GM12801 (cell line): ENCODE results near the gene PAQR7.

ENCODE experiments used
- CTCF ChIP-seq: IDR thresholded peaks from one replicate; pipeline ENCODE4 v1.5.1; 2011; ENCODE audit warnings: control low read depth; ENCODE audit not compliant: insufficient read length; ENCODE audit errors: extremely low read depth

The PAQR7 gene

GRCh38 chr1:25889470-25889869, 14.0 kb upstream of the PAQR7 start:
- TF ChIP-seq CTCF: no peak

- TF ChIP-seq CTCF: no peak
Observed at GRCh38 chr1:25888426-25888987, 13.0 kb upstream of the PAQR7 start.

DNA sequence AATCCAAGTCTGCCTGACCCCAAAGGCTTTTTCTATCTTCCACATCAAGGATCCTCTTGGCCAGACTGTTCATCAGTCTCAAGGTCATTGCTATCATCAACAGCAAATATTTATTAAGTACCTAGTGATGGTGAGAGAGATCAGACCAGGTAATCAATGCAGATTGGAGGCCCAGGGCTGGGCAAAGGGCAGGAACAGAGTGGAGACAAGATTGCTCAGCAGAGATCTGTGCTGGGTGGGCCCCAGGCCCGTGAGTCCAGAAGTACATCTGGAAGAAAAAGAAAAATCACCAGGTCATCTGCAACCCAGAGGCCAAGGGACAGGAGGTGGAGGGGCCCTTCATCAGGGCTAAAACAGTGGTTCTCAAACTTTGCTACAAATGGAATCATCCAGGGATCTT, 10.1 kb upstream of the PAQR7 start:
- no peak for TF ChIP-seq CTCF

DNA sequence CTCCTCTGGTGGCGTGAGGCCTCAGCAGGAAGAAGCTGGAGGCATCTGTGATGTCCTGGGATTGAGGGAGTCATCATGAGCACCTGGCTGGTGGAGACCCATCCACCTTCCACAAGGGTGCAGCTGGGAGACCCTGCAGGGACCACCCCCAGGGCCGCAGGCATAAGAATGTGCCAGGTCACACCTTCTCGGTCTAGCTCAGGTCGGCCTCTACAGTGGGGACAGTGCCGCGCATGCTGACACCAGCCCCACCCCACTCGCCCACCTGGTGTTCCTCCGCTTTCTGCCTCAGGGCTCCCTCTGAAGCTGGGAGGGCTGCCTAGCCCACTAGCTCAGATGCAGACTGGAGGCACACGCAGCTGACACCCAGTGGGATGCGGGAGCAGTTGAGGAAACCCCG, 5.8 kb upstream of the PAQR7 start:
- no peak for TF ChIP-seq CTCF

- TF ChIP-seq CTCF: no peak
Observed at GRCh38 chr1:25880518-25880917, 5.0 kb upstream of the PAQR7 start.

DNA sequence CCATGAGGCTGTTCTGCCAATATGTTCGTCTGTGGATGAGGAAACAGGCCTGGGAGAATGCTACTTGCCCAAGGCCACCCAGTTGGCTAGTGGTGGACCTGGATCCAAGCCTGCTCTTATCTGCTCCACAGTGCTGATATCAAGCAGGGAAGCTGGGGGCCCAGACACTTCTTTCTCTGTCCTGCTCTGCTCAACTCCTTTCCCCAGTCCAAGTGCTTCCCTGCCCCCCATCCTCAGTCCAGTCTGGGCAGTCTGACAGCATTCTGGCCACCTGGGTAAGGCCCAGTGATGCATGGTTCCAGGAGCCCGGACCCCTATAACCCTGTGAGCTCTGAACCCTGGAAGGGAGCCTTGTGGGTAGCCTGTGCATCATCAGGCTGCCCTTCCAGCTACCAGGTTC, 4.2 kb upstream of the PAQR7 start:
- TF ChIP-seq CTCF: no peak

- TF ChIP-seq CTCF: no peak
Observed at GRCh38 chr1:25878690-25879089, 3.2 kb upstream of the PAQR7 start.

GRCh38 chr1:25877155-25877554, 1.6 kb upstream of the PAQR7 start:
- no peak for TF ChIP-seq CTCF
